WTC11 (cell line): ENCODE measurements around the gene MYOC. TPM values are rescaled to one million over a fixed set of nuclear protein-coding genes. Genes with fewer than 3 reads are reported as not detected.

Experiments
- ATAC-seq: fragments of 200-7000 bp; cut with Tn5 transposase; 2 replicates; pipeline ENCODE4 v1.10.0; 2021; ENCODE audit warnings: mild to moderate bottlenecking, moderate library complexity
- CTCF ChIA-PET: fragments of 300-600 bp; sonication (Branson Sonifier 250); formaldehyde crosslinking; loops from one replicate; lab custom pipeline; 2021; ENCODE audit warnings: antibody characterized with exemption; lab: Charles Lee
- POLR2A ChIA-PET: fragments of 350-600 bp; sonication (Branson Sonifier 250); formaldehyde crosslinking; loops from one replicate; lab custom pipeline; 2021; ENCODE audit warnings: antibody characterized with exemption; lab: Charles Lee
- DNase-seq: peaks from one replicate; pipeline ENCODE4 v3.0.0; 2021; ENCODE audit warnings: low spot score
- H3K27ac Mint-ChIP-seq: 2 replicates; pipeline ENCODE4 v1.8.0; 2021; ENCODE audit warnings: mixed read lengths
- H3K27me3 Mint-ChIP-seq: 2 replicates; pipeline ENCODE4 v1.8.0; 2021; ENCODE audit warnings: low read depth, mild to moderate bottlenecking, moderate library complexity, mixed read lengths
- H3K36me3 Mint-ChIP-seq: 2 replicates; pipeline ENCODE4 v1.8.0; 2021; ENCODE audit warnings: mixed read lengths
- H3K4me1 Mint-ChIP-seq: 2 replicates; pipeline ENCODE4 v1.8.0; 2022; ENCODE audit warnings: mixed read lengths
- H3K4me3 Mint-ChIP-seq: 2 replicates; pipeline ENCODE4 v1.8.0; 2021; ENCODE audit warnings: mild to moderate bottlenecking, moderate library complexity, mixed read lengths
- H3K9me3 Mint-ChIP-seq: 2 replicates; pipeline ENCODE4 v1.8.0; 2021; ENCODE audit warnings: mixed read lengths
- AFF4 ChIP-seq: sonication (generic); formaldehyde crosslinking; IDR thresholded peaks from 2 replicates; pipeline ENCODE4 v1.8.1; 2023; ENCODE audit warnings: mild to moderate bottlenecking, missing genetic modification reagents, borderline replicate concordance
- ARID4B ChIP-seq: sonication (generic); formaldehyde crosslinking; IDR thresholded peaks from 2 replicates; pipeline ENCODE4 v1.8.0; 2023; ENCODE audit warnings: missing genetic modification reagents, mild to moderate bottlenecking, borderline replicate concordance
- CDX4 ChIP-seq: fragments of 250-450 bp; sonication (Bioruptor Pico); IDR thresholded peaks from 2 replicates; pipeline ENCODE4 v1.9.0; 2021; ENCODE audit warnings: moderate library complexity, mild to moderate bottlenecking, inconsistent platforms, borderline replicate concordance
- CTCF ChIP-seq: fragments of 200-600 bp; IDR thresholded peaks from 2 replicates; pipeline ENCODE4 v1.8.0; 2022; ENCODE audit warnings: antibody characterized with exemption
- E2F5 ChIP-seq: sonication (generic); formaldehyde crosslinking; IDR thresholded peaks from 2 replicates; pipeline ENCODE4 v1.8.1; 2022; ENCODE audit warnings: mild to moderate bottlenecking, moderate library complexity, missing genetic modification reagents
- GRHL2 ChIP-seq: fragments of 250-450 bp; sonication (Bioruptor Pico); IDR thresholded peaks from 2 replicates; pipeline ENCODE4 v1.8.0; 2022; ENCODE audit warnings: mild to moderate bottlenecking, moderate library complexity; ENCODE audit not compliant: insufficient replicate concordance, severe bottlenecking
- JAZF1 ChIP-seq: fragments of 250-450 bp; sonication (Bioruptor Pico); IDR thresholded peaks from 2 replicates; pipeline ENCODE4 v1.9.0; 2021; ENCODE audit warnings: moderate library complexity, mild to moderate bottlenecking, inconsistent platforms
- NR1H2 ChIP-seq: sonication (generic); formaldehyde crosslinking; IDR thresholded peaks from 2 replicates; pipeline ENCODE4 v1.9.0; 2021; ENCODE audit warnings: mild to moderate bottlenecking, moderate library complexity, missing genetic modification reagents
- NR3C1 ChIP-seq: sonication (generic); formaldehyde crosslinking; conservative IDR thresholded peaks from 2 replicates; pipeline ENCODE4 v1.8.1; 2023; ENCODE audit warnings: low read depth, mild to moderate bottlenecking, missing genetic modification reagents
- OVOL2 ChIP-seq: fragments of 250-450 bp; sonication (Bioruptor Pico); IDR thresholded peaks from 2 replicates; pipeline ENCODE4 v1.9.0; 2021; ENCODE audit warnings: mild to moderate bottlenecking, borderline replicate concordance
- PRDM15 ChIP-seq: sonication (generic); formaldehyde crosslinking; IDR thresholded peaks from 2 replicates; pipeline ENCODE4 v1.8.0; 2022; ENCODE audit warnings: missing genetic modification reagents
- PRRX2 ChIP-seq: fragments of 250-450 bp; sonication (Bioruptor Pico); IDR thresholded peaks from 2 replicates; pipeline ENCODE4 v1.8.0; 2021; ENCODE audit warnings: mild to moderate bottlenecking
- SOX15 ChIP-seq: fragments of 250-450 bp; sonication (Bioruptor Pico); IDR thresholded peaks from 2 replicates; pipeline ENCODE4 v1.9.0; 2021; ENCODE audit warnings: mild to moderate bottlenecking
- SP1 ChIP-seq: sonication (generic); formaldehyde crosslinking; conservative IDR thresholded peaks from 2 replicates; pipeline ENCODE4 v1.8.1; 2022; ENCODE audit warnings: missing genetic modification reagents
- TCF7 ChIP-seq: sonication (generic); formaldehyde crosslinking; IDR thresholded peaks from 2 replicates; pipeline ENCODE4 v1.8.0; 2022; ENCODE audit warnings: mild to moderate bottlenecking, low read depth, missing genetic modification reagents, moderate library complexity
- ZBTB43 ChIP-seq: sonication (generic); formaldehyde crosslinking; IDR thresholded peaks from 2 replicates; pipeline ENCODE4 v1.8.1; 2023; ENCODE audit warnings: mild to moderate bottlenecking, missing genetic modification reagents
- ZNF425 ChIP-seq: fragments of 250-450 bp; sonication (Bioruptor Pico); conservative IDR thresholded peaks from 2 replicates; pipeline ENCODE4 v1.9.0; 2021; ENCODE audit warnings: mild to moderate bottlenecking
- ZNF671 ChIP-seq: fragments of 250-450 bp; sonication (Bioruptor Pico); IDR thresholded peaks from 2 replicates; pipeline ENCODE4 v1.8.0; 2021; ENCODE audit warnings: mild to moderate bottlenecking
- total RNA-seq: library from RNA; stranded (reverse); gene quantifications from 3 replicates; pipeline ENCODE4 v1.2.3, GENCODE V29; 2021

Gene MYOC
- total RNA-seq, 1 experiment from 2014 or later = not detected

- Mint-ChIP-seq H3K27ac (no peak overlapping the region), H3K9me3 (no peaks in the 10 kb centered on the region), H3K27me3 (no peaks in the 10 kb centered on the region), H3K4me1 (peaks cover 26% of the 10 kb centered on the region), H3K36me3 (no peaks in the 10 kb centered on the region), H3K4me3 (no peak overlapping the region)
- POLR2A ChIA-PET = interaction anchor here (2.2 kb wide), 1 partner anchor 96 kb away, joined by 5 read pairs; the partner anchor contains the start of gene VAMP4
- DNase-seq (no peak), ATAC-seq (no peak)
- CTCF ChIA-PET = interaction anchor here (0.7 to 6.9 kb wide), 11 partner anchors 10 to 603 kb away, joined by 3 to 121 read pairs (median 16); partner anchors contain the start of genes METTL13, MYOCOS and VAMP4
- TF ChIP-seq OVOL2 (CRISPR knock-in tag) = no peak
- TF ChIP-seq ZBTB43 (CRISPR knock-in tag) = no peak
- no peak for TF ChIP-seq NR1H2 (CRISPR knock-in tag)
- no peak for TF ChIP-seq SOX15 (CRISPR knock-in tag)
- TF ChIP-seq SP1 (CRISPR knock-in tag) = no peak
- TF ChIP-seq AFF4 = no peak
- TF ChIP-seq ZNF425 (CRISPR knock-in tag) = no peak
- TF ChIP-seq JAZF1 (CRISPR knock-in tag) = no peak
- no peak for TF ChIP-seq PRDM15 (CRISPR knock-in tag)
- no peak for TF ChIP-seq PRRX2 (CRISPR knock-in tag)
- no peak for TF ChIP-seq TCF7 (CRISPR knock-in tag)
- TF ChIP-seq CDX4 = no peak
- no peak for TF ChIP-seq ARID4B
- TF ChIP-seq NR3C1 = no peak
- TF ChIP-seq ZNF671 (CRISPR knock-in tag) = no peak
- TF ChIP-seq CTCF = no peak
- no peak for TF ChIP-seq E2F5 (CRISPR knock-in tag)
- TF ChIP-seq GRHL2 (CRISPR knock-in tag) = no peak
Observed at GRCh38 chr1:171646249-171646560, 6.3 kb downstream of the MYOC start.
